ENCODE measurements around the gene ADAMTS17. TPM values are rescaled to one million over a fixed set of nuclear protein-coding genes. Genes with fewer than 3 reads are reported as not detected.
A peak's percentile ranks its signal among the peaks of the same experiment; 100 is the strongest.

ADAMTS17 gene
- total and polyA plus RNA-seq, 9 of the 15 experiments (the other 6 are each of a cell fraction or from before 2014, with no cell fraction given) = 0.01 to 0.14 (median 0.07) TPM; not detected in 6

DNA sequence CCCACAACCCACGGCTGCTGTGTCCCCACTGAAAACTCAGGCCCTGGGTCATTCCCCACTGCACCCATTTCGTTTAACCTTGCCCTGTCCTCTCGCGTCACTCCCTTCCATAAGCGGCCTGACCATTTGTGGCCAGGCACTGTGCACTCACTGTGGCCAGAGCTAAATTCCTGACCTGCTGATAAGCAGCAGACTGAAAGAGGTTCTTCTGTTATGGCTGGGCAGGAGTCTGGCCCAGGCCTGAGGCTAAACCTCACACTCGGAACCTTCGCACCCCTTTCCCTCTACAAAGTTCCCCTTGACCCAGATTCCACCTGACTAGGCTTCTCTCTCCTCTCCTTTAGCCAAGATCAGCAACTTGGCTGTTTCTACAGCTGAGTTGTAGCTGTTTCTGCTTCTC, 62.3 kb downstream of the ADAMTS17 start:
- Histone ChIP-seq H3K79me2 (ENCODE audit: control insufficient read depth, insufficient read depth, low read length) (no peaks in the 10 kb centered on the region), H3K4me3 (no peak overlapping the region), H3K36me3 (ENCODE audit: control insufficient read depth, insufficient read depth, low read length) (no peaks in the 10 kb centered on the region), H3K27ac (ENCODE audit: extremely low read depth, low read depth, low read length) (no peak overlapping the region), H3K4me2 (ENCODE audit: insufficient read depth, low read length) (no peak overlapping the region), H4K20me1 (replicated peaks; ENCODE audit: control insufficient read depth, insufficient read depth, low read length) (no peaks in the 10 kb centered on the region), H3K9me3 (replicated peaks; ENCODE audit: control insufficient read depth, insufficient read depth, low read depth, low read length) (no peaks in the 10 kb centered on the region), H2AFZ (ENCODE audit: low read depth, low read length) (no peak overlapping the region), H3K27me3 (ENCODE audit: control insufficient read depth in 2 of 2, insufficient read depth in 2 of 2, low read length in 2 of 2) (peaks cover 0 to 52% of the 10 kb centered on the region in 2 experiments; a peak in 2 of 5 replicates), H3K9me1 (ENCODE audit: control insufficient read depth, insufficient read depth, low read length) (no peaks in the 10 kb centered on the region), H3K9ac (ENCODE audit: insufficient read depth in 1 of 2, low read depth in 2 of 2, low read length in 2 of 2) (no peak overlapping the region), H3K4me1 (replicated peaks in 1 of 2; ENCODE audit: control insufficient read depth in 2 of 2, insufficient read depth in 2 of 2, low read length in 2 of 2) (no peaks in the 10 kb centered on the region)
- no peak for DNase-seq (ENCODE audit: extremely low read depth in 1 of 4, low spot score in 3 of 4)
- intact Hi-C loops (cut with micrococcal nuclease) (no loop called here), in situ Hi-C loops (cut with MboI) (no loop called here)
- no peak for TF ChIP-seq KDM2B (CRISPR knock-in tag; IDR thresholded peaks at IDR 0.05)
- no peak for TF ChIP-seq SETDB1 (IDR thresholded peaks at IDR 0.05; ENCODE audit: low read length)
- TF ChIP-seq RAD51 (IDR thresholded peaks at IDR 0.05; ENCODE audit: borderline replicate concordance, low read depth) = no peak
- TF ChIP-seq, protein P1, sequence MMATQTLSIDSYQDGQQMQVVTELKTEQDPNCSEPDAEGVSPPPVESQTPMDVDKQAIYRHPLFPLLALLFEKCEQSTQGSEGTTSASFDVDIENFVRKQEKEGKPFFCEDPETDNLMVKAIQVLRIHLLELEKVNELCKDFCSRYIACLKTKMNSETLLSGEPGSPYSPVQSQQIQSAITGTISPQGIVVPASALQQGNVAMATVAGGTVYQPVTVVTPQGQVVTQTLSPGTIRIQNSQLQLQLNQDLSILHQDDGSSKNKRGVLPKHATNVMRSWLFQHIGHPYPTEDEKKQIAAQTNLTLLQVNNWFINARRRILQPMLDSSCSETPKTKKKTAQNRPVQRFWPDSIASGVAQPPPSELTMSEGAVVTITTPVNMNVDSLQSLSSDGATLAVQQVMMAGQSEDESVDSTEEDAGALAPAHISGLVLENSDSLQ (IDR thresholded peaks at IDR 0.05) = no peak
- no peak for TF ChIP-seq YBX1 (IDR thresholded peaks at IDR 0.05)
- no peak for TF ChIP-seq MEIS2 (IDR thresholded peaks at IDR 0.05; ENCODE audit: partially characterized antibody)
- TF ChIP-seq ERF (CRISPR knock-in tag; IDR thresholded peaks at IDR 0.05) = no peak
- no peak for TF ChIP-seq SP2 (IDR thresholded peaks at IDR 0.05; ENCODE audit: extremely low read depth, low read depth, low read length, poor library complexity, severe bottlenecking)
- TF ChIP-seq JUN (IDR thresholded peaks at IDR 0.05; ENCODE audit: borderline replicate concordance, low read depth, low read length) = no peak
- TF ChIP-seq JUN (CRISPR knock-in tag; IDR thresholded peaks at IDR 0.05; ENCODE audit: borderline replicate concordance) = no peak
- TF ChIP-seq POLR3G (IDR thresholded peaks at IDR 0.05; ENCODE audit: extremely low read depth, insufficient read length, insufficient replicate concordance) = no peak
- no peak for TF ChIP-seq CBFB (CRISPR knock-in tag; IDR thresholded peaks at IDR 0.05)
- TF ChIP-seq PREB (CRISPR knock-in tag; IDR thresholded peaks at IDR 0.05) = no peak
- no peak for TF ChIP-seq ZNF644 (tag; IDR thresholded peaks at IDR 0.05; ENCODE audit: low read depth)
- no peak for TF ChIP-seq PTTG1 (tag; IDR thresholded peaks at IDR 0.05; ENCODE audit: low read depth)
- TF ChIP-seq HEY1 (CRISPR knock-in tag; IDR thresholded peaks at IDR 0.05; ENCODE audit: borderline replicate concordance) = no peak
- no peak for TF ChIP-seq ZBTB26 (CRISPR knock-in tag; IDR thresholded peaks at IDR 0.05)
- no peak for FAIRE-seq
- peak; percentile 25; the same call in 1 of the 3 replicates for ATAC-seq
- 0% methylated on average over 7 of the region's 7 CpGs for WGBS (ENCODE audit: insufficient coverage, low coverage, missing lambda C conversion rate)
- no TSS peak for BruUV-seq (replicated peaks)
- POLR2A ChIA-PET = interaction anchor here (0.6 kb wide), 1 partner anchor 17 kb away, joined by 3 read pairs; no protein-coding TSS in a partner anchor
- CTCF ChIA-PET (ENCODE audit: low intra/inter-chr PET ratio) = no interaction called here
